Measurements from ENCODE around the gene ABCB8.

Gene ABCB8

GRCh38 chr7:151095828-151096475 is 67.7 kb downstream of the ABCB8 start:
- ChIA-PET POLR2A (interaction anchor here (0.8 to 1.7 kb wide), 2 partner anchors 10 kb away, joined by 3 to 6 read pairs; no protein-coding TSS in a partner anchor), CTCF (interaction anchor here (0.6 to 1.3 kb wide), 4 partner anchors 15 to 1099 kb away, joined by 3 to 6 read pairs (median 4); no protein-coding TSS in a partner anchor)
- TF ChIP-seq SP1 (IDR thresholded peaks at IDR 0.05) (no peak), FOXK2 (IDR thresholded peaks at IDR 0.05) (no peak), HDGF (IDR thresholded peaks at IDR 0.05; ENCODE audit: borderline replicate concordance) (no peak), SUZ12 (IDR thresholded peaks at IDR 0.05) (no peak), FOXA1 (IDR thresholded peaks at IDR 0.05) (no peak), ARNT (IDR thresholded peaks at IDR 0.05) (no peak), CTBP1 (IDR thresholded peaks at IDR 0.05; ENCODE audit: borderline replicate concordance) (no peak), PKNOX1 (IDR thresholded peaks at IDR 0.05) (no peak), L3MBTL2 (conservative IDR thresholded peaks at IDR 0.05) (no peak), ELF4 (IDR thresholded peaks at IDR 0.05) (no peak), LEF1 (IDR thresholded peaks at IDR 0.05; ENCODE audit: borderline replicate concordance) (no peak), BHLHE40 (IDR thresholded peaks at IDR 0.05; ENCODE audit: borderline replicate concordance) (no peak), TARDBP (IDR thresholded peaks at IDR 0.05) (no peak), FOXM1 (IDR thresholded peaks at IDR 0.05; ENCODE audit: borderline replicate concordance) (no peak), NFRKB (IDR thresholded peaks at IDR 0.05) (no peak), ZNF384 (IDR thresholded peaks at IDR 0.05) (no peak)
- DNase-seq (ENCODE audit: extremely low spot score): no peak
